ENCODE measurements around the gene BRF1.

The BRF1 gene

DNA sequence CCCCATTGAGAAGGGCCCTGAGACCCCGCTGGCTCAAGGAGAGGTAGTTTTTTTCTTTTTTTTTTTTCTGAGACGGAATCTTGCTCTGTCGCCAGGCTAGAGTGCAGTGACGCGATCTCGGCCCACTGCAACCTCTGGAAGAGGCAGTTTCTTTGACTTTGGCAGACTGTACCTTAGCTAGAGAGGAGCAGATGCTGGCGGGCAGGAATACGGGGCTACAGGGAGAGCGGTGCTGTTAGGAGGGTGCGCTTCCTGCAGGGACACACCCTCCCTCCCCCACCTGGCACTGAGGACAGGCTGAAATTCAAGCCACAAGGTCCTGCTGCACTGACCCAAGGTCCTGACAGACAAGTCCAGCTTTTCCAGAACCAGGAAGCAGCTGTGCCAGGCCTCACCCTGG, 87.4 kb downstream of the BRF1 start:
- in situ Hi-C loops (cut with HindIII; ENCODE audit: low sequenced_read_pairs): no loop called here

DNA sequence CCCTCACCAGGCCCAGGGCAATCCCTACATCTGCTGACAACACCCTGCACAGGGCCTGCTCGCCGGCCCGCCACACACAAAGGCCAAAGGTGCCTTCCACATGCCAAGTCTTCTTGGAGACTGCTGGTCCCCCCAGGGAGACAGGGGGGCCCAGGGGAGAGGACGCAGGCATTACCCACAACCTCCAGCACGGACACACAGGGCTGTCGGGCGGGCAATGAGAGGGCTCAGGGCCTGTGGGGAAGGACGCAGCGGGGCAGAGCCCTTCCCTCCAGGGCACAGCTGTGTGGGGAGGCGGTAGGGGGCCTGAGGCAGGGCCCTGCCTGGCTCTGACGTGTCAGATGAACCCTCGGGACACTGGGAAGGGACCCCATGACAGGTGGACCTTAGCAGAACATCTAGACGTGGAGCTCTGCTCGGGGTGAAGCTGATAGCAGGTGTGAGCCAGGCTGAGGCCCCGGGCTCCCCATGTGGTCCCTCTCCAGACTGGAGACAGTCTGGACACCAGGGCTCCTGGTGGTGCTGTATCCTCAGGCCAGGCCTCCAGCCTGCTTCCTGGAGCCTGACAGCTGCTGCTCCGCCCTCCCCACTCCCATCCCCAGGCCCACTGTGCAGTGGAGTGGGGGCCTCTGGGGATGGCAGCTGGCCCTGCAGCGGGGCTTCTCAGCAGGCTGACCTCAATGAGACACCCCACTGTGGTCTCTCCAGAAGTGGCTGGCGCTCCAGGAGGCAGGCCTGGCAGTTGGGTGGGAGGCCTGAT, 88.1 kb downstream of the BRF1 start:
- in situ Hi-C loops (cut with HindIII; ENCODE audit: low sequenced_read_pairs): no loop called here

DNA sequence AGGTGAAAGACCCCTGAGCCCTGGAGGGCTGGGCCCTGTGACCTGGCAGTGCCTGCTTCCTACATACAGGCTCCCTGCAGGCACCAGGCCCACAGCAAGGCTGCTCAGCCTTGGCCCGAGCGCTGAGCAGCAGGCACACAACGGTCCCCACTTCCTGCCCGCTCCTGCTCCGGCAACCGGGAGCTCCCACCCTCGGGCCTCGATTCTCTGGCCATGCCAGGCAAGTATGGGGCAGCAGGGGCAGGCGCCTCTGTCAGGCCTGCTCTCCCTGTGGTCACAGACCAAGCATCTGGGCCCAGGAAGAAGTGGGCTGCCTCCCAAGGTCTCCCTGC, 89.1 kb downstream of the BRF1 start:
- in situ Hi-C loops (cut with HindIII; ENCODE audit: low sequenced_read_pairs): no loop called here

DNA sequence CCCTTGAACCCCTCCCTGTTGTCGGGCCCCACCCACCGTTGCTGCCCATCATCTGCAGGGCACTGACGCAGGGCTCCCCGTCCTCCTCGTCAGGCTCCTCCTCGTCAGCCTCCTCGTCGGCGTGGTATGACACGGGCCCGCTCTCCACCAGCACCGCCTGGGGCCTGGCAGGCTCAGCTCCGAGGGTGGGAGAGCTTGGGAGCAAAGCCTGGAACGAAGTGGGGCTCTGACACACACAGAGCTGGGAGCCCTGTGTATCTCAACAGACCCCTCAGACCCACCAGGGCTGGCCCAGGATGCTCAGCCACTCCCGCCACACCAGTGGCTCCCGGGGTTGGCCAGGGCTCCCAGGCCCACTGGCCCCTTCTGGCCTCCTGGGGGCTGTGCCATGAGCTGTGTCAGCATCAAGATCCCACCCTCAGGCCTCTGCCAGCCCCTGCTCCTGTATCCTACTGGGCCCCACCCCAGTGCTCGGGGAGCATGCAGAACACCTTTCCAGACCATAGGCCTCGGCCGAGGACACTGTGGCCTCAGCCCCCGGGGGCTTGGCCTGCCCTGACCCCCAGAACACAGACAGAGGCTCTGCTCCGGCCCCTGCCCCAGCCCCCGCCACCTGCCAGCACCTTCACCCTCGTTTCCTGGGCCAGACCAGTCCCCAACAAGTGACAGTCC, 89.6 kb downstream of the BRF1 start:
- in situ Hi-C loops (cut with HindIII; ENCODE audit: low sequenced_read_pairs): no loop called here

DNA sequence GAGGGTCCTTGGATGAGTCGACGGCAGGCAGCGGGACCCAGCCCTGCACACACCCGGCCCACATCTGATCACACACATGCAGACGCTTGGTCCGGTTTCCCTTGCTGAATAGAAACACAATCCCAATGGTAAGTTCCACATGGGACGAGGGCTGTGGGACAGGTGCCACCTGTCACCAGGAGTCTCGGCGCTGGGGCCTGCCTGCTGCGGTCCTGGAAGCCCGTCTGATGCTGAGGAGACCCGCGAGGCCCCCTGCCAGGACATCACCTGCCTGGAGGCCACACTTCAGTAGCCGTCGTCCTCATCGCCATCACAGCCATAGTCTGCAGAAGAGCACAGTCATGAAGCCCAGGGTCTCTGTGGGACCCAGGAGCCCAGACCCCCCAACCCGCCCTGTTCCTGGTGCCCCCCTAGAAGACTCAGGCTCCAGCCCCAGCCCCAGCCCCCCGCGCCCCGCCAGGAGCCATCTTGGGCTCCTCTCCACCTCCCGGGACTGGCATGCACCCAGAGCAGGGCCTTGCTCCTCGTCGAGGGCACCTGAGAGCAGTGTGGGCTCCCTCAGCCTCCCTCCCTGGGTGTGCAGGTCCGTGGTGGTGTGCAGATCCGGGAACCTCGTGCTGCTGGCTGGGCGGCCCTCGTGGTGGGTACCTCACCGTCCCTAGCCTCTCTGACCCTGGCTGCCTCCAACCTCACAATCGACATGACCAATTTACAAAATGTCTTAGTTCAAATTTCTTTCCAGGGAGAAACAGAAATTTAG, 90.4 kb downstream of the BRF1 start:
- in situ Hi-C loops (cut with HindIII; ENCODE audit: low sequenced_read_pairs): no loop called here

DNA sequence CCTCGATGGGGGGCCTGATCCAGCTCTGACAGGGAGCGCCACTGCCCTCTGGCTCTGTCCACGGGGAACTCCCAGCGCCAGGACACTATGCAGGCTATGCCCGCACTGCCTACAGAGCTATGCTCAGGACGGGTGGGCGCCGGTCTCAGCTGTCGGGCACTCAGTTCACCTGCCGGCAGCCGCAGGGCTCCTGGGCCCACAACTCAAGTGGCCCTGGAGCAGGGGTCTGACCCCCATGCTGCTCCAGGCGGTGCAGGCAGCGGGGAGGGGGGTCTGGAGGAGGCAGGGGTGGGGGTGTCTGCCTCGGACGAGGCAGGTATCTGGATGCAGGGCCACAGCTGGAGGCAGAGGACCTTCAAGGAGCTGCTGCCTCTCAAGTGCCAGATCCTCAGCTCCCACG, 91.2 kb downstream of the BRF1 start:
- in situ Hi-C loops (cut with HindIII; ENCODE audit: low sequenced_read_pairs): no loop called here

DNA sequence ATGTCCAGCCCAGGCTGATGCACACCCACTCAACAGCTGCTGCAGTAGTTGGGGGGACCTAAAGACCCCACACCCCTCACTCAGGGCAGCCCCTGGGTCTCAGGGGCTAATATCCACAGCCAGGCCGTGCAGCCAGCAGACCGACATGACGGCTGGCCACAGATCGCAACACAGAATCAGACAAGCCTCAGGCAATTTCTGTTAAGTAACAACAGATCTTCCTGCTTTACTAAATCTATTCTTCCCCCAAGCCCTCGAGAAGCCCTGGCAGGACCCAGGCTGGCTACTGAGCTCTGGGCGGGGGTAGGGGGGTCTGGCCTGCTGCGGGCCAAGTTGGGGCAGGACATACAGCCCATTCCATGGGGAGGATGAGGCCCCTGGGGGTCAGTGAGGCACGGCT, 91.7 kb downstream of the BRF1 start:
- in situ Hi-C loops (cut with HindIII; ENCODE audit: low sequenced_read_pairs): no loop called here

DNA sequence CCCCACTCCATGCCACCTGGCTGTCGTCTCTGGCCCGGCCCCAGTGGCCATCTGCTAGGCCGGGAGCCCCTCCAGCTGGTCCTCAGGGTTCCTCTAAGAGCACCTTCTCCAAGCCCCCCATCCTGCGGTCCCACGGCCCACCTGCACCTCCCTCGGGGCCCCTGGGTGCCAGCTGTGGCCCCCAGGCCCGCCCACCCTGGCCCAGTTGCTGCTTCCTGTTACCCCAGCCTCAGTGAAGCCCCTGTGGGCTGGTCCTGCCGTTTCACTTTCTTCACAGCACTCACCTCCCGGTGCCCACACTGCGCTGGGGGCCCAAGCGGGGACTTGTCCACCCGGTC, 92.1 kb downstream of the BRF1 start:
- in situ Hi-C loops (cut with HindIII; ENCODE audit: low sequenced_read_pairs): no loop called here

DNA sequence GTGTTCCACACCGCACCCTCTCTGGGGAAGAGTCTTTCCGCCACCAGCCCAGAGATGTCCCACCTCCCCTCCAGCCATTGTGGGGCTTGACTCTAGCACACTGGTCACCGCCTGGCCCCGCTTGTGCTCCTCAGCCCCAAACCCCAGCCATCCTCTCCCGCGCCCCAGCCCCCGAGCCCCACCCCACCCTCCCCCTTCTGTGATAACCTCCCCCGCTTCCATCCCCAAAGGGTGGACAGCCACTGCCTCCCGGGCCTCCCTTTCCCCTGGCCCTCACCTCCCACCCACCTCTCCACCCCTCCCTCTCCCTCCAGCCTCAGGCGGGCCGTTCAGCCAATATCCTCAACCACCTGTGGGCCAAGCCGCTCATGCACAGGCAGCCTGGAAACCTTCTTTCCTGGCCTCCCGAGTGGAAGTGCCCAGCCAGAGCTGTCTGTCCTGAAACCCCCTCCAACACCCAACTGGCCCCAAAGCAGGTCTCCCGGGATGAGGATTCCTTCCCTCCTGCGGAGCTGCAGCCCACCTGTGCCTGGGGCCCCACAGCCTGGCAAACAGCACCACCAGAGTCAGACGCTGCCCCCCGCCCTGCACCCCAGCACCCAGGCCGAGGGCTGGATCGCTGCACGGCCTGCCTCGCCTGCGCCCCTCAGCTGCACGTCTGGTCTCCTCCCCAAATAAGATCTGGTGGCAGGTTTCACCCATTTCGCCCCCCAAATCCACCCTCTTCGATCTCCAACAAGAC, 92.6 kb downstream of the BRF1 start:
- in situ Hi-C loops (cut with HindIII; ENCODE audit: low sequenced_read_pairs): no loop called here

DNA sequence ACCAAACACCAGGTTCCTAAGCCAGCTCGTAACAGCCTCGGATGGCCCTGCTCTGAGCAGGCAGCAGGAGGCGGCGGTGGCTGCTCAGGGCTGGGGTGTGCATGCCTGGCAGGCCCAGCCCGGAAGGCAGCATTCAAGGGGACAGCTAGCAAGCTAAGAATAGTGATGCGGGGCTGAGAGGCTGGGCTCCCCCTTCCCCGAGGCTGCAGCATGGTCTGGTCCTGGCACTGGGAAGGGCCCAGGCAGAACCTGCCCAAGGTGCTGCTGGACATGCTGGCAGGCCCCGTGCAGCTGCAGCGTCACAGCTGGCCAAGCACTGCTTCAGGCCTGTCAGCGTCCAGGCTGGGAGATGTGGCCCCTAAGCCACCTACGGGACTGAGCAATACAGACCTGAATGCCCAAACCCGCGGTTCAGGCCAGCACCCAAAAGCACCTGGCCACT, 93.3 kb downstream of the BRF1 start:
- in situ Hi-C loops (cut with HindIII; ENCODE audit: low sequenced_read_pairs): no loop called here

DNA sequence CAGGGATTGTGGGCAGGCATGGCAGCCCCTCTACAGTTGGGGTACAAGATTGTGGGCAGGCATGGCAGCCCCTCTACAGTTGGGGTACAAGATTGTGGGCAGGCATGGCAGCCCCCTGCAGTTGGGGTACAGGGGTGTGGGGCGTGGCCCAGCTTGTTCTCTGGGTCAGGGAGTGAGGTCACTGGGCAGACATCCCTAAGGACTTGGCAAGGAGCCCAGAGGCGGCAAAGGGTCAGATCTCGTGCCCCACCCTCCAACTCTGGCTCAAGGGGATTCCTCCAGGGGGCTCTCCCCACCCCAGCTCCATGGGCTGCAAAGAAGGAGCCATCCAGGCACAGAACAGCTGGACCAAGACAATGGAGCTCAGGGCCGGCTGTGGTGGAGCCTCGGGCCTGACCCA, 93.9 kb downstream of the BRF1 start:
- in situ Hi-C loops (cut with HindIII; ENCODE audit: low sequenced_read_pairs): no loop called here

DNA sequence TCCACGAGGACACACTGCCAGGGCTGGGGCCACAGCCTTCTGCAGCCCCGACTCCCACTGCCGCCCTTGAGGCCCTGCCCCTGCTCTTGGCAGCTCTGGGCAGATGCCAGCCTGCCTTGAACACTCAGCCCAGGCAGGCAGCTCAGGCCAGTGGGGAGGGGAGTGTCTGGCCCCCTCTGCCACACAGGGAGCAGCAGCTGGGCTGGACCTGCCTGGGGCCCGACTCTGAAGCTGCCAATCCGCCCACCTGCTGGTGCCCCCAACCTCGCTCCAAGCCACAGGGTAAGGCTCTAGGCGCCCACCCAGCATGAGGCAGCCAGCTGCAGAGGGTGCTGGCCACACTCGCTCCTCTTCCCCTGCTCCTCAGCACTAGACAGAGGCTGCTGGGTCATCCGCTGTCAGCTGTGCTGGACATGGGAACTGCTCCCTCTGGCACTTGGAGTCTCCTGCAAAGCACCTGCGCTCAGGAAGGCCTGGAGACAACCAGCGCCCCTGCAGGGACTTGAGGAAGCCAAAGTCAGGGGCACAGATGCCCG, 95.1 kb downstream of the BRF1 start:
- in situ Hi-C loops (cut with HindIII; ENCODE audit: low sequenced_read_pairs): no loop called here

DNA sequence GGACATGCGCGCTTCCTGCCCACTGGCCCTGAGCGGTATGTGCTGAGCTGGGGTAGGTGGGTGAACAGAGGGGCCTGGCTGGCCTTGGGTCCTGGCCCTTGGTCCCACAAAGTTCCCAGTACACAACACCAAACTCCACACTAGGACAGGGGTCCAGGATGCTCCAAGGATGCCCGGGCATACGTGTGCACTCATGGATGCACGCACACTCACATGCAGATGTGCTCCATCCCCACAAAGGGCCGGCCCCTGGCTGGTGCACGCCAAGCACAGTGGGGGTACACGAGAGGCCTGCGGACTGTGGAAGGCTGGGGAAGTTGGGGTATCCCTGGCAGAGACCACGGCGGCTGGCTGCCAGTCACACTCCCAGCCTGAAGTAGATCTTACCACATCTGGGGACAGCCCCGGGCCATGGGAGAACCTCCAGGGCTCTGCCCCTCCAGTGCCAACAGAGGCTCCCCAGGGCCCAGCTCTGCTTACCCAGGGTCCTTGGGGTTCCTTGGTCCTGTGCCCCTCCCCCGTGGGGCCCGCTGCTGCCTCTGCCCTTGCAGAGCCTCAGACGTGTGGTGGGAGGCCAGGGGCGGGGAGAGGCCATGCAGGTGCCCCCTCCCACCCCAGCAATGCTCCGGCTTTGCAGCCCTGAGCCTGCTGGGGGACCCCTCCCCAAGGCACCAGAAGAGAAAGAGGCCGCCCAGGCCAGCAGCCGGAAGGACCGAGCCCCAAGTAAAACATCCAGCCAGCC, 95.7 kb downstream of the BRF1 start:
- in situ Hi-C loops (cut with HindIII; ENCODE audit: low sequenced_read_pairs): no loop called here

DNA sequence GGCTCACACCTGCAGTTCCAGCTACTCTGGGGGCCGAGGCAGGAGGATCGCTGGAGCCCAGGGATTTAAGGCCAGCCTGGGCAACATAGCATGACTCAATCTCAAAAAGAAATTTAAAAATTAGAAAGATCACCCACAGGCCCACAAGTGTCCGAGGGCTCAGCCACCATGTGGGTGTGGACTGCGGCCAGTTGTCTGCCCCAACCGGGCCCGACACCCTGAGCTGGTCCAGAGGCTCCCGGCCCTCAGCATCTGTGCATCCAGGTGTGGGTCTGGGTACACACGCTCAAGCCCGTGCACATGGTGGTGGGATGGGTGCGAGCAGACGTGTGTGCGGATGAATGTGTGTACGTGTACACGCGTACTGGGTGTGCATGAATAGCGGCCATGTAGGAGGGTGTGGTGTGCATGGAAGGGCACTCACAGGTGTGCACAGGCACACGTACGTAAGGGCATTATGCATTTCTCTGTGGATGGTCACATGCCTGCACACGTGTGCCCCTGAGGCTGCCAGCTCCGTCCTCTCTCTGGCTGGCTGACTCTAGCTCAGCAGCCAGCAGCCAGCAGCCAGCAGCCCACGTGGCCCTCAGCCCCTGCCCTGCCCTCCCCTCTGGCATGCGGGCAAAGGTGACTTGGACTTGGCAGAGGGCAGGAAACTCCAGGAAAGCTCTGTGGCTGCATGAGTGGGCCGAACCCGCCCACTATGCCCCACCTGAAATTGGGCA, 96.4 kb downstream of the BRF1 start:
- in situ Hi-C loops (cut with HindIII; ENCODE audit: low sequenced_read_pairs): no loop called here

DNA sequence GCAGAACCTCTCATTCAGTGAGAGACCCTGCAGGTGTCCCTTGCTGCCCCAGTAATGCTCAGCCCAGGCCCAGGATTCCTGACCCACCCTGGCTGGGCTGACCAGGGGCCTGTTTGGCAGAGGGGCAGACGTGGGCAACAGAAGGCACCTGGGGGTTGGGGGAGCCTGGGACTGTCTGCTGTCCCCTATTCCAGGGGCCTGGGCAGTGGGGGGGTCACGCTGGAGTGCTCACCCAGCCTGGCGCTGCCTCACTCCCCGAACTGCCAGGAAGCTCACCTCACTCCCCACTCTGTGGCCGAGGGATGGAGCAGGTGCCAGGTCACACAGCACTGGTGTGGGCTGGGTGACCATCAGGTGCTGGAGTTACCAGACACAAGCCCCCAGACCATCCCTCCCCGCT, 97.1 kb downstream of the BRF1 start:
- in situ Hi-C loops (cut with HindIII; ENCODE audit: low sequenced_read_pairs): no loop called here

DNA sequence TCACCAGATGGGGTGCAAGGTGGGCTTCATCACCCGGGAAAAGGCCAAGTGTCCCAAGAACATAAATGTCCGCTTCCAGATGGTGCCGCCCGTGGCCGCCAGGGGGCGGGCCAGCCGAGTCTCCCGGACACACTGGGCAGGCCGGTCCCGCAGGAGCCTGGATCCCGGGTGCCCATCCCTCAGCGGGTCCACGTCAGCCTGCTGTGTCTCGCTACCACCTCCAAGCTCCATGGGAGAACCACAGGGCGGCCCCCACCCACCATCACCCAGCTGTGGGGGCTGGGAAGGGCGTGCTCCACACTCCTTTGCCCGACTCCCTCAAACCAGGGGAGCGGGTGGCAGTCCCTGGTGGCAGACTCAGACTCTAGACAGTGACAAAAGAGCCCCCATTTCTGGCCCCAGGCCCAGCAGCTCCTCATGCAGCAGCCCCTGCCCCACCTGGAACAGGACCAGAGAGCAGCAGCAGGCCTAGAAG, 97.7 kb downstream of the BRF1 start:
- in situ Hi-C loops (cut with HindIII; ENCODE audit: low sequenced_read_pairs): no loop called here

DNA sequence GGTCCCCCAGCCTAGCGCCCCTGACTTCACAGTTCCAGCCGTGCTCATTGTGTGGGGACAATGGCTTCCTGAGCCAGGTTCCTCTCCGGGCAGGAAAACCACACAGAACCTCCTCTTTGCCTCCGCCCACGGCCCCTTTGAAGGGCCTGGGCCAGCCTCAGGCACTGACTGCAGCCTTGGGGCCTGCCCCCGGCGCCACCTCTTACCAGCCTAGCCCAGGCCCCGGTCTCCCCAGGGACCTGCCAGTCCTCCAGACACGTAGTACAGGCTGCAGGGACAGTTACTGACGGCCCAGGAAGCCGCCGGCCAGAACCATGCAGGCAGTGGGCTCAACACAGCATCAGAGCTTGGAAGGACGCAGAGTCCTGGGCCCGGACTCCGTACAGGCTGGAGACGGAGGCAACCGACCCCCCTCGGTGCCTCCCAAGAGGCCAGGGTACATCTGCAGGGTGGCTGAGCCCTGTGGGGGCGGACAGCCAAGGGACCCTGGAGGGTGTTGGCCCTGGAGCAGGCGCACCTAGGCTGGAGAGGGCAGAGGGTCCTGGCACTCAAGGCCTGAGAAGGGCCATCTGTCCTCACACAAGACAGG, 98.8 kb downstream of the BRF1 start:
- in situ Hi-C loops (cut with HindIII; ENCODE audit: low sequenced_read_pairs): no loop called here

DNA sequence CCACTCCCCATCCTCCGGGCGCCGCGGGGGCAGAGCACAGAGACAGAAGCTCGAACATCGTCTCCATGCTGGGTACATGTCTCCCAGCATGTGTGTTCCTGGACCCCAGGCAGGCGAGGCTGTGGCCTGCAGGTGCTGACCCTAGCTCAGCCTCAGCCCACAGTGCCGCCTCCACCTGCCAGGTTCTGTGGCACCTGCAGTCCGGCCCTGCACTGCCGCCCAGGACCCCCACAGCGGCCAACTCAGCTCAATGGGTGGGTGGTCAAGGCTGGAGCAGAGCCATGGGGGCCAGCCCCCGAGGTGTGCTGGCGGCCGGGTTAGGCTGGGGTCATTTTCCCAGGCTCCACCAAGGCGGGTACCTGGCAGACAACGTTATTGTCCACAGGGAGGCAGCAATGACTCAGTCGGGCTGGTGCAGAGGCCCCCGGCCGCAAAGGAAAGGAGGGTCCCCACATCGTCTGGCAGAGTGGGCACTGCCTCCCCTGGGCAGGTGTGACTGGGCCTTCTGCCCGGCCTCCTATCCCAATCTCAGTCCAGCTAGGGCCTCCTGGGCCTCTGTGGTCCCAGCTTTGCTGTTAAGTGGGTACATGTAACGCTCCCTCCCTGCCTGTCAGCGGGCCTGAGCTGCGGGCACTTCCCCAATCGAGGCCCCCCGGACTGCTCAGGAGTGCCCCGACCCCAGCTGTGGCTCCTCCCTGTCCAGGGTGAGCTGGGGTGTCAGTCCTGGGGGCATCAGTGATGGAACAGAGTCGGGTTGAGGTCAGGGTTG, 99.5 kb downstream of the BRF1 start:
- in situ Hi-C loops (cut with HindIII; ENCODE audit: low sequenced_read_pairs): no loop called here

DNA sequence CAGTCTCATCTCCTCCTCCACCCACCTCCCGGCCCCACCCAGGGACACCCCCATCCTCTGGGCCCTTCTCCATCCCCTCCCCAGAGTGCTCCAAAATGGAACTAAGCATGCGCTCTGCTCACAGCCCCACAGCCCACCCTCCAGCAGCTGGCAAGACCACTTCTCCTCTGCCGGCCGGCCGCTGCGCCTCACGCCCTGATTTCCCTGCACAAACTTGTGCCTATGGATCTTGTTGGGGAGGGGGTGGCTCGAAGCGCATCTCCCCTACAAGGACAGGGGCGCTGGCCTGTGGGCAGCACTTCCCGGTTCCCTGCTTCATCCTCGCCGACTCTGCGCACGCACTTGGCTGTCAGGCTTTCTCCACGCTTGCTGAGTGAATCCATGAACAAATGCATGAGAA, 100.2 kb downstream of the BRF1 start:
- in situ Hi-C loops (cut with HindIII; ENCODE audit: low sequenced_read_pairs): no loop called here
